Measurements from ENCODE around the gene MAP3K14. TPM values are rescaled to one million over a fixed set of nuclear protein-coding genes. Genes with fewer than 3 reads are reported as not detected.

The MAP3K14 gene
- total RNA-seq, 1 experiment from 2014 or later, result 13.2 TPM

- peak; percentile 100 for DNase-seq (ENCODE audit: low read depth)
Observed at GRCh38 chr17:45317111-45317928, 500 bp upstream of the MAP3K14 start.

DNA sequence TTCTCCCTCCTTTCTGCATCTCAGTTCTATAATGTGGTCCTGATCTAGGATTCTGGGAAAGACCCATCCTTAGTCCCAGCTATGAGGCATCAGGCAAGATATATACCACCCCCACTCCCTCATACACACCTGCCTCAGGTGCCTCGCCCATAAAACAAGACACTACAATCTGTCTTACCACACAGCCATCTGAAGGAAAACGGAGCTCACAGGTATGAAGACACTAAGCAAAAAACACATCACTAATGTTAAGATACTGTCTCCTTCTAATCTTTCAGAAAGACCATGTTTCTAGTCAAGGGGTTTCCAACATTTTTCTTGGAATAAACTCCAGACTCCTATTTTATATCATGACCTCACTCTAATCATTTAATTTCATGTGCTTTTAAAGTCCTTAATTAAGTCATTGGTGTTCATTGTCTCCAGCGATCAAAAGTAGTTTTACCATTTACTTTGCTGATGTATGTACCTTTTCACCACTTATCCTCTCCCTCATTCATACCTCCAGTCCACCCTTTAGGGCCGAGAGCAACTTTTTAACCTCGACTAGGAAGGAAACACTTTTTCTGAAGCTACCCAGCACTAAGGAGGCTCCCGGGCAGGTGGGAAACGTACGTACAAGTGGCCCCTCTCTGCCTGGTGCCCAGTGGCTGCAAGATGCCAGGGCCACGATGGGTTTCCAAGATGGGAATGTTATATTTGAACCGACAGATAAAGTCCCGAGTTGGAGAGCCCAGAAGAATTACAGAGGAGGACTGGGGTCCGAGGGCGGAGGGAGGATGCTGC, 979 bp downstream of the MAP3K14 start:
- no peak for DNase-seq (ENCODE audit: low read depth)

DNA sequence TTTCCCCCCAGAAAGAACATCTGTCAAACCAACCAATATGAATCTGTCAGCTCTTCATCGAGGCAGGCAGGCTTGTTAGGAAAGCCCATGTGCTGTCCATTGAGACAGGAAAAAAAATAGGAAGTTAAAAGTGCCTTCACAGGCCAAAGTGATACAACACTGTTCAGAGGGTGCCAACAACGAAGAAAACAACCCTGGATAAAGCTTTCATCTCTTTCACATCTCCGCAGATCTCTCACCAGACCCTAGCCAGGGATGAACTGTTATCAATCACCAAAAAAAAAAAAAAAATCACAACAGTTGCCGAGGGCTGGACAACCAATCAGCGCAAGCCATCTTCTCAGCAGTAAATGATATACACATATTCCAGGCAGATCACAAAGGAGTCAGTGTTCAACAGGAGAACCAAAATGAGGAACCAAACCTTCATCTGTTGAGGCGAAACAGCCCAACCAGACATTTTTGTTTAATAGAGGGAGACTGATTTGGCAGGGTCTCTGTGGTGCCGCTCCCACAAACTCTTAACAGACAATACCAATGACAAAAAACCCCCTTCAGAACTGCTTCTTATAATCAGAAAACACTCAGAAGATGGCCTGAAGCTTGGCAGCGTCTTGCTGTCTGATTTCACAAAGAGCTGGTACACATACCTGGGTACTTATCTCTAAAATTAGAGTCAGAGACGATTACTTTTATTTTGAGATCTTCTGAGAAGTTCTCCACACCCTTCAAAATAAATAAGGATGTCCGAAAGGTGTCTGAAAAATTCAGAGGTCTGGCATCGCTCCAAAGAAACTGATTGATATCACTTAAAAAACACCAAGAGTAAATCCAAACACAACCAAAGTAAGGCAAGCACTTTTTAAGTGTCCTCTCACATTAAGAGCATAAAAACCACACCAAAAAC, 1.8 kb downstream of the MAP3K14 start:
- peak; percentile 69 for DNase-seq (ENCODE audit: low read depth)

GRCh38 chr17:45313996-45314740, 2.7 kb downstream of the MAP3K14 start:
- DNase-seq (ENCODE audit: low read depth), result no peak

- no peak for DNase-seq (ENCODE audit: low read depth)
Observed at GRCh38 chr17:45313421-45313771, 3.4 kb downstream of the MAP3K14 start.

DNA sequence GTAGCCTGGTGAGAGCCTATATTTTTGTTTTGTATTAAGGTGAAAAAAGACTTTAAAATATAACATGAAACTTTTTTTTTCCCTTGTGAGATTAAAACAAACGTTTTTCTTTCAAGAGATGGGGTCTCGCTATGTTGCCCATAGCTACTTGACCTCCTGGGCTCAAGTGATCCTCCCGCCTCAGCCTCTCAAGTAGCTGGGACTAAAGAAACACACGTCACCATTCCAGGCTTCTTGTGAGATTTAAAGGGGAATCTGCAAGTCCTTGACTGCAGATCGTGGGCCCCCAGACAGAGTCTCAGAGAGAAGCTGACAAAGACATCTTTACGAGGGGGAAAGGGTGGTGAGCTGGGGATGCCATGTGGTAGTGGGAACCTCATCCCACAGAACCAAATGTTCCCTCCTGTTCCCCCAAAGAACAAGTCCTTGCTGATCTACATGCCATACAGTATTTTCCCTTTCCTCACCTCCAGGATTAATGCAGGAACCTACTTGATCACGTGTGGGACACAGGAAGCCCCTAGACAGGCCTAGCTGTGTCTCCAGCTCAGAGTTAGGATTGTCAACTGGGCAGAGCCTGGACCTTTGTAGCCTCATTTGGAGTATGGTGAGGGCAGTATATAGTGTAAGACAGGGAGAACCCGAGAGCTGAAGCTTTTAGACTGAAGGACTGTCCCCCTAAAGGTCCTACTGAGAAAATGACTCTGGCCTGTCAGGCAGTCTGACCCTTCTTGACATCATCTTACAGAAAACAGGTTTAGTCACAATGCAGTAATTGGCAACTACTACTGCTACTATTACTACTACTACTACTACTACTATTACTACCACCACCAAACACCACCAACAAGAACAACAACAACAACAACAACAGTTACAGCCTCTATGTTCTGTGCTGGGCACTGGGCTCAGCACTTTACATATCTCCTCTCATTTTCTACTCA, 4.1 kb downstream of the MAP3K14 start:
- DNase-seq (ENCODE audit: low read depth), result peak; percentile 35

GRCh38 chr17:45311760-45312476, 4.9 kb downstream of the MAP3K14 start:
- peak; percentile 63 for DNase-seq (ENCODE audit: low read depth)

DNA sequence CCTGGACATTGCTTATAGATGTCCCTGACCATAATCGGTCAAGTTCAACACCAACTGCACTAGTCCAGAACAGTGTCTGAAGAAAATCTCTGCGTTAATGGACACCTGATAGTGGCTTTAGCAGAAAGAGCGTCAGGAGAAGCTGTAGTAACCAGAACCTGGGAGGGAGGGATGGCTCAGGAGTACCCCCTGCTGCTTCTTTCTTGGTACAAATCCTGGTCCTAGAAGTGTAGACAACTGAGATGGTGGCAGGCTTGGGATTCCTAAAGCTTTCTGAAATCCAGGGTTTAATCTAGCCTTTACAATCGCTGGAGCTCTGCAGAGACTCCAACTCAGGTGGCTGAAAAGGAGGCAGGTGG, 5.4 kb downstream of the MAP3K14 start:
- no peak for DNase-seq (ENCODE audit: low read depth)

- no peak for DNase-seq (ENCODE audit: low read depth)
Observed at GRCh38 chr17:45310380-45311324, 6.2 kb downstream of the MAP3K14 start.

GRCh38 chr17:45309400-45309799, 7.4 kb downstream of the MAP3K14 start:
- no peak for DNase-seq (ENCODE audit: low read depth)

DNA sequence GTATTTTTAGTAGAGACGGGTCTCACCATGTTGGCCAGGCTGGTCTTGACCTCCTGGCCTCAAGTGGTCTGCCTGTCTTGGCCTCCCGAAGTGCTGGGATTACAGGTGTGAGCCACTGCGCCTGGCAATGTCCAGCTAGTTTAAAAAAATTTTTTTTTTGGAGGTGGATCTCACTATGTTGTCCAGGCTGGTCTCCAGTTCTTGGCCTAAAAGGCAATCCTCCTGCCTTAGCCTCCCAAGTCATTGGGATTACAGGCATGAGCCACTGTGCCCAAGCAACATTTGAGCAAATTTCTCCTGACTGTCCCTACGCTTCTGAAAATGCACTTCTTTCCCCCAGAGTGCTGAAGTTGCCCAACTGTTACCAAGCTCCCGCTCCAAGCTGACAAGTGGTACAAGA, 8.0 kb downstream of the MAP3K14 start:
- no peak for DNase-seq (ENCODE audit: low read depth)

- DNase-seq (ENCODE audit: low read depth), result no peak
Observed at GRCh38 chr17:45308016-45308365, 8.8 kb downstream of the MAP3K14 start.

- DNase-seq (ENCODE audit: low read depth), result peak; percentile 80
Observed at GRCh38 chr17:45307290-45308015, 9.4 kb downstream of the MAP3K14 start.

DNA sequence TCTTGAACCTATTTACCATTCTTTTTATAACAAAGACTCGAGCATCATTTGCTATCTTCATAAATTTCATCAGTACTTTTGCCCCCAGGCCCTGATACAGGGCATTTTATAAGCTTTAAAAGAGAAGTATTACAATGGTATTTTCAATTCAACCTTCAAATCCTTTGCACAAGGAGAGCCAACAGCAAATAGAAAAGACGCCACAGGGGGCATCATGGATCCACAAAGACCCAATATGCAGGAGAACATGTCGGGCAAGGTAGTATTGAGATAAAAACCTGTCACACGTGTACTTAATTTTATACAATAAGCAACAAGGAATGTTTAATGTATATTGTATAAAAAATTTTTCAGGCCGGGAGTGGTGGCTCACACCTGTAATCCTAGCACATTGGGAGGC, 10.2 kb downstream of the MAP3K14 start:
- DNase-seq (ENCODE audit: low read depth), result no peak

GRCh38 chr17:45306094-45306493, 10.7 kb downstream of the MAP3K14 start:
- no peak for DNase-seq (ENCODE audit: low read depth)

DNA sequence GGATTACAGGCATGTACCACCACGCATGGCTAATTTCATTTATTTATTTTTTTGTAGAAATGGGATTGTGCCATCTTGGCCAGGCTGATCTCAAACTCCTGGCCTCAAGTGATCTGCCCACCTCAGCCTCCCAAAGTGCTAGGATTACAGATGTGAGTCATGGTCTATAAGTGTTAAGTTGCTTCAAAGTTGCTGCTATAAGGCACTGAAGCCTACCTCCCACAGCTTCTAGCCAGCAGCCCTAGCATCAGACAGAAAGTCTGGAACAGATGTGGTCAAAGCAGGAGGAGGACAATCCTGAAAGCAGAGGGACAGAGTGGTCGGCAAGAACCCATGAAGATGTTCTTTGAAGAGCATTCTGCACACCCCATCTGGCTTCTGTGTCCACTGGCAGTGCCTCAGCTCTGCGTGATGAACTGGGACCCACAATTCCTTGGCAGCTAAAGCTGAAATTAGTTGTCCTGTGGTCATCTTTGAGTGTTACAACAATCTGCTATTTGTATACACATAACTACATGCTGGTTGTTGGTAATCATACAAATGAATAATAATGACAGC, 11.2 kb downstream of the MAP3K14 start:
- peak; percentile 73 for DNase-seq (ENCODE audit: low read depth)

DNA sequence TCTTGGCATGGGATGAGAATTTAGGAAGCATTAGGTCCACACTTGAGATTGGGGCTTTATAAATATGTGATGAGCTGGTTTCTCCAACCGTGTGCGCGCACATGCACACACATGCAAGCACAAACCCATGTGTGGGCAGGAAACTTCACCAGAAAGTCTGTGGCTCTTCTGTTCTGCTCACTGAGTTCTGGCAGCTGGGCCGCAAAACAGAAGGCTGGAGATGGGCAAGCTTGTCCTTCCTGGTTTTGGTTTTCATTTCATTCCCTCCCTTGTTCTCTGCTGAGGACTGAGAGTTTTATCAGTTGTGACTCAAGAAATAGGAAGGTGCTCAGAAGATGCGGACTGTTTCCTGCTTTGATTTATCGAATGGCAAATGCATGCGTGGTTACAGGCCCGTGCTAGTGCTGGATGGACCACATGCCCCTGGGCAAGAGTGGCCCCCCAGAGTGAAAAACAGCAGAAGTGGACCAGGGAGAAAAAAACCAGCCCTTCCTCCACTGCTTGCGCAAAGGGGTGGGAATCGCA, 14.1 kb downstream of the MAP3K14 start:
- peak; percentile 45 for DNase-seq (ENCODE audit: low read depth)

Measured in HT1080 (cell line).